Medulla oblongata (tissue), 1 donor: ENCODE data around the gene TMEM125.

Source experiments
- DNase-seq: peaks from one replicate; pipeline ENCODE4 v3.0.0-alpha.2; 2015; ENCODE audit errors: extremely low spot score

Gene TMEM125

DNA sequence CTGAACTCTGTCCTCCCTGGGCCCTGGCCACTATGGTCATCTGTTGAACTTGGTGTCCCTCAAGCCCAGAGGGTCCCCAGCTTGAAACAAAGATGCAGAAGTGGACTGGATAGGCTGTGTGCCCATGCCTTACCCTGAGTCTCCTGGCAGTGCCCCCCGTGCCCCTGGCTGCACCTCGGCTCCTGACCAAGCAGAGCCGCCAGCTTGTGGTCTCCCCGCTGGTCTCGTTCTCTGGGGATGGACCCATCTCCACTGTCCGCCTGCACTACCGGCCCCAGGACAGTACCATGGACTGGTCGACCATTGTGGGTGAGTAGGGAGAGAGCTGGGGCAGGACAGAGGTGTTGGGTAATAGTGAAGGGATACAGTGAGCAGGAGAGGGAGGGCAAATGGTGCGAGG is 41.7 kb downstream of the TMEM125 start:
- DNase-seq = no peak

DNA sequence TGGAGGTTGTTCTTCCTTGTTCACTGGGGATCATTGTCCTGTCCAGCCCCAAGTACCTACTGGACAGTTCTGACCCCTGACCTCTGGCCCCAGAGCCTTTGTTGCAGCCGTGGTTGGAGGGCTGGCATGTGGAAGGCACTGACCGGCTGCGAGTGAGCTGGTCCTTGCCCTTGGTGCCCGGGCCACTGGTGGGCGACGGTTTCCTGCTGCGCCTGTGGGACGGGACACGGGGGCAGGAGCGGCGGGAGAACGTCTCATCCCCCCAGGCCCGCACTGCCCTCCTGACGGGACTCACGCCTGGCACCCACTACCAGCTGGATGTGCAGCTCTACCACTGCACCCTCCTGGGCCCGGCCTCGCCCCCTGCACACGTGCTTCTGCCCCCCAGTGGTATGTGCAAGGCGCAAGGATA is 42.4 kb downstream of the TMEM125 start:
- DNase-seq = no peak

DNA sequence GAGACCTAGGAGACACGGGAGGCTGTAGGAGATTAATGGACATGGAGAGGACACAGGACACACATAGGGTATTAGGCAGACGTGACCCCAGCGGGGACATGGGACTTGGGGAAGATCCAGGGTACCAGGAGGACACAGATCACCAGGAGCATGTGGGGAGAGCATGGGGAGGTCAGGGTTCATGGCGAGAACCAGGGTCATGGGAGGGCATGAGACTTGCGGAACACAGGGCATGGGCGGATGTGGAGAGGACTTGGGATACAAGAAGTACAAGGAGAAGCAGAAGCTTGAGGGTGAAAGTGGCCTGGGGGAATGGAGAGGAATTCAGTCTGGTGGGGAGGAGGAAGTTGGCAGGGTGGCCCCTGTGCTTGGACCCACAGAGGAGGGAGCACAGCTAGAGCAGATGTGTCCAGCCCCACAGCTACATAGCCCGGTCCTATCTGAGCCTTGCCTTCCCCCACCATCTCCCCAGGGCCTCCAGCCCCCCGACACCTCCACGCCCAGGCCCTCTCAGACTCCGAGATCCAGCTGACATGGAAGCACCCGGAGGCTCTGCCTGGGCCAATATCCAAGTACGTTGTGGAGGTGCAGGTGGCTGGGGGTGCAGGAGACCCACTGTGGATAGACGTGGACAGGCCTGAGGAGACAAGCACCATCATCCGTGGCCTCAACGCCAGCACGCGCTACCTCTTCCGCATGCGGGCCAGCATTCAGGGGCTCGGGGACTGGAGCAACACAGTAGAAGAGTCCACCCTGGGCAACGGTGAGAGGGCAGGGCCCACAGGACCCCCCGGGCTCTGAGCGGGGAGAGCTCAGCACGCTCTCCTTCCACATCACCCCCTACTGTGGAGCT is 43.1 kb downstream of the TMEM125 start:
- DNase-seq = no peak

DNA sequence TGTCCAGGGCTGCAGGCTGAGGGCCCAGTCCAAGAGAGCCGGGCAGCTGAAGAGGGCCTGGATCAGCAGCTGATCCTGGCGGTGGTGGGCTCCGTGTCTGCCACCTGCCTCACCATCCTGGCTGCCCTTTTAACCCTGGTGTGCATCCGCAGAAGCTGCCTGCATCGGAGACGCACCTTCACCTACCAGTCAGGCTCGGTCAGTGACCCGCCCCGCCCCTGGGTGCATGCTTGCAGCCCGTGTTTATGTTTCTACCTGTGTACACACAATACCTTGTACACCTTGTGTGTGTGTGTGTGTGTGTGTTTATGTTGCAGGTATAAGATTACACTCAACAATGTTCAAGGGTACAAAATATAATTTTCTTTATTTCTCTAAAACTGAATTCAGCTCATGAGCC is 44.0 kb downstream of the TMEM125 start:
- DNase-seq = no peak

DNA sequence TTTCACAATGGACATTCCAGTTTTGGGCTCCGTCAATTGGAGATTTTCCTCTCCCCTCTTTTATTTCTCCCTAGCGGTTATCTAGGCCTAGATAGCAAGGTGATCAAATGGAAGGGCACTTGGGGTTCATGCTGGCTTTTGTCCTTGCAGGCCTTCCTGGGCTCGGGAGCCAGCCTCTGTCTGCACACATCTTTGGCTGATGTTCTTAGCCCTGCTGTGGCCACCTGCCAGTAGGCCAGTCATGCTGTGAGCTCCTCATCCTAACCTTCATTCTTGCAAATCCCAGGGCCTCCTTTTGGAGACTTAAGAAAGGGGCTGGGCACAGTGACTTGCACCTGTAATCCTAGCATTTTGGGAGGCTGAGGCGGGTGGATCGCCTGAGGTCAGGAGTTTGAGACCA is 44.5 kb downstream of the TMEM125 start:
- no peak for DNase-seq

DNA sequence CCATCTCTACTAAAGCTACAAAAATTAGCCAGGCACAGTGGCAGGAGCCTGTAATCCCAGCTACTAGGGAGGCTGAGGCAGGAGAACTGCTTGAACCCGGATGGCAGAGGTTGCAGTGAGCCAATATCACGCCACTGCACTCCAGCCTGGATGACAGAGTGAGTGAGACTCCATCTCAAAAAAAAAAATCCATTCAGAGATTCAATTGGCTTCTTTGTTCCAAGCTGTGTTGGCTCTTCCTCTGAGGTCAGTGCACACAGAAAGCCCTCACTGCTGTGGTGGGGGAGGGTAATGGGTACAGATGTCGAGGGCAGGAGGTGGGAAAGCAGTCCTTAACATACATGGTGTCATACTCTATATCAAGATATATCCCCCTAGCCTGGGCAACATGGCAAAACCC is 45.7 kb downstream of the TMEM125 start:
- DNase-seq = peak; percentile 78

DNA sequence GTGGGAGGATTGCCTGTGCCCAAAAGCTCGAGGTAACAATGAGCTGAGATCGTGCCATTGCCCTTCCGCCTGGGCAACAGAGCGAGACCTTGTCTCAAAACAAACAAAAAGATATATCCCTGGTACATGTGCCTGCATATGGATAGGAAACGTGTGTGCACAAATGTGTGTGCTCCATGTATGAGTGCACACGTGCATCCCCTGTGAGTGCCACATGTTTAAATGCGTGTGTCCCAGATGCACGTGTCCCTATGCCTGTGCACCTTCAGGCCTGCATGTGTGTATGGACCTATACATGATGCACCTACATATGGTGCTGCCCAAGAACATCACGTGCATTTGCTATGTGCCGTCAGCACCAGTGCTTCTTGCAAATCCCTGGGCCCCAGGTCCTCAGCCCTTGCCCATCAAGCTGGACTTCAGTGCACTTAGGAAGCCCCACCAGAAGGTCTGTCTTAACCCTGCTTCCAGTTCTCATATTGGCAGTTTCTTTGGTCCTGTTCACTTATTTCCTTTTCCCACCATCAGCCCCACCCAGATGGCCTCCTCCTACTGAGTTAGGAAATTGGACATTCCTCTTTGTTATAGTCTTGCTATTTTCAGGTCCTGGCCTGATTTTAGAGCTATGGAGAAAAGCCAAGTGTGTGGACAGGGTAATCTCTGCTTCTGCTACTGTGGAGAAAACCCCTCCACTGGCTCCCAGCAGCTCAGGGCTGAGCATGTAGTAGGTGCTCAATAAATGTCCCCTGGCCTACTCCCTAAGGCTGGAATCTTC is 46.4 kb downstream of the TMEM125 start:
- DNase-seq = no peak

DNA sequence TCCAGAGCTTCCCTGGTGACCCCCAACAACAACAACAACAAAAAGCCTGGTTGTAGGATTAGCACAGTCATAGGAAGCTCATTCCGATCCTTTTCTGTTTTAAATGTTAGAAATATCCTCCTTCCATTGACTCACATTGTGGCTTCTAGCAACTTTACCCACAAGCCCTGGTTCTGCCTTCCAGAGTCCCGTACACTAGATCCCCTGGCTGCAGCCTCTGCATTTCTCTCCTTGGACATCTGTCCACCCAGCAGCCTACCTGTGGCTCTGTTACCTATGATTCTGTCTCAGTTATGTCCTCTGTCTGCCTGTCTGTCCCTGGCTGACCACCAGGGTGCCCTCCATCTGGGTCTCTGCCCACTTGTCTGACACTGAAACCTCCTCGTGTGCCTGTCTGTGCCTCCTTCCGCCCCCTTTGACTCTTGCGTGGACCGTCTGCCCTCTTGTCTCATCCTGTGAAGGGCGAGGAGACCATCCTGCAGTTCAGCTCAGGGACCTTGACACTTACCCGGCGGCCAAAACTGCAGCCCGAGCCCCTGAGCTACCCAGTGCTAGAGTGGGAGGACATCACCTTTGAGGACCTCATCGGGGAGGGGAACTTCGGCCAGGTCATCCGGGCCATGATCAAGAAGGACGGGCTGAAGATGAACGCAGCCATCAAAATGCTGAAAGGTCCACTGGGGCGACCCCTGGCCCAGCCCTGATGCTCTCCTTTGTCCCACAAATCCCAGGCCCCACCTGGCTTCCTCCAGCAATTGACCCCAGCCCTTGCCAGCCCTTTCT is 47.1 kb downstream of the TMEM125 start:
- no peak for DNase-seq

DNA sequence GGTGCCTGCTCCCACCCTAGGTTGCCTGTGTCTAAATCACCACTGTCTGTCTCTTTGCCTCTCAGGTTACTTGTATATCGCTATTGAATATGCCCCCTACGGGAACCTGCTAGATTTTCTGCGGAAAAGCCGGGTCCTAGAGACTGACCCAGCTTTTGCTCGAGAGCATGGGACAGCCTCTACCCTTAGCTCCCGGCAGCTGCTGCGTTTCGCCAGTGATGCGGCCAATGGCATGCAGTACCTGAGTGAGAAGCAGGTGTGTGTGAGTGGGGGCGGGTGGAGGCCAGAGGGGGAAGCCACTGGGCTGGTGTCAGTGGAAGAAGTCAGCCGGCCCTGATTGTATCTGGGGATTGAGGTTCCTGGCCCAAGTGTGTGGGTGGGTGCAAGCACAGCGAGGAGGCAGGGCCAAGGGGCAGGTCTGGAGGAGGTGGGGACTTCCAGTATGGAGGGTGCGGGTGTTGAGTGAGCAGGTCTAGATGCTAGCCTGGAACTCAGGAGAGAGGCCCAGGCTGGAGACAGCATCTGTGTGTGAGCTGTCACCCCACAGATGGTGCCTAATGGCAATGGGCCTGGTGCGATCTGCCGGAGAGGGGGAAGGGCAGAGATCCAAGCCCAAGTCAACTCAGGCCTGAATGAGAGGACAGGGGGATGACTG is 48.2 kb downstream of the TMEM125 start:
- peak; percentile 74 for DNase-seq

DNA sequence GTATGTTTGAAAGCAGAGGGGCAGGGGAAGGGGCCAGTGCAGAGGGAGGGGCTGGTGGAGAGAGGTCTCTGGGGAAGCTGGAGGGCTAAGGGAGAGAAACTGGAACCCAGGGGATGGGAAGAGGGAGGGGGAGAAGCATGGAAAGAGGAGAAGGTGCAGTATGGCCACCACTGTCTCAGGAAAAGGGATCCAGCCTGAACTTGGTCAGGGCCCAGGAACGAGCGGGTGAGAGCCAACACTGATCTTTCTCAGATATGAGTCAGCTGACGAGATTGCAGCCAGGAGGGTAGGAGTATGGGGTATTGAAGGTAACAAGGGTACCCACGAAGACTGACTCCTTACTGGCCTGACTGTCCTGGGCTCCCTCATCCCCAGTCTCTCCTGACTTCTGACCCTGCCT is 49.0 kb downstream of the TMEM125 start:
- no peak for DNase-seq

DNA sequence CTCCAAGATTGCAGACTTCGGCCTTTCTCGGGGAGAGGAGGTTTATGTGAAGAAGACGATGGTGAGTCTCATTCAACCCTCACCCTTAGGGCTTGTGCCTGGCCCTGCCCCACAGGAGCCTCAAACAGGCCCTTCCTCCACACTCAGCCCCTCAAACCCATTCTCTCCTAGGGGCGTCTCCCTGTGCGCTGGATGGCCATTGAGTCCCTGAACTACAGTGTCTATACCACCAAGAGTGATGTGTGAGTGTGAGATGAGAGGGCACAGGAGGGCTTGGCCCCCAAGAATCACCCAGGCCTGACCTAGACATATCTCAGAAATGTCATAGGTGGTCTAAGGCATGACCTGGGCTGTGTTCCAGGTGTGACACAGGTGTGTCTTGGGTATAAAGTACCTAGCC is 49.5 kb downstream of the TMEM125 start:
- DNase-seq = no peak

DNA sequence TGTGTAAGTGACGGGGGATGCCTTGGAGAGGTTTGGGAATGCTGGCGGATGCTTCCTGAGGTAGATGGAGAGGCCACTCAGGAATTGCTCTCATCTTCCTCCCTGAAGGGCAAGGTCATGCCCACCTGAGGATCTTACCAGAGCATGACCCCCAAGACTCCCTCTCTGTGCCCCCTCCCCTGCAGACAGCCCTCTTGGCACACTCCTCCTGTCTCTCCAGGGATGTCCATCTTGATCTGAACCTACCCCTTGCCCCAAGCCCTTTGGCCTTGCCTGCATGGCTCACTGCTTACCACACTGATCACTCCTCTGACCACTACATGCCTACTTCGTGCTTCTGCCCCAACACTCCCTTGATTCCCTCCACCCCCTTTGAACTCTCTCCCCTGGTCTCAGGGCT is 50.0 kb downstream of the TMEM125 start:
- no peak for DNase-seq

DNA sequence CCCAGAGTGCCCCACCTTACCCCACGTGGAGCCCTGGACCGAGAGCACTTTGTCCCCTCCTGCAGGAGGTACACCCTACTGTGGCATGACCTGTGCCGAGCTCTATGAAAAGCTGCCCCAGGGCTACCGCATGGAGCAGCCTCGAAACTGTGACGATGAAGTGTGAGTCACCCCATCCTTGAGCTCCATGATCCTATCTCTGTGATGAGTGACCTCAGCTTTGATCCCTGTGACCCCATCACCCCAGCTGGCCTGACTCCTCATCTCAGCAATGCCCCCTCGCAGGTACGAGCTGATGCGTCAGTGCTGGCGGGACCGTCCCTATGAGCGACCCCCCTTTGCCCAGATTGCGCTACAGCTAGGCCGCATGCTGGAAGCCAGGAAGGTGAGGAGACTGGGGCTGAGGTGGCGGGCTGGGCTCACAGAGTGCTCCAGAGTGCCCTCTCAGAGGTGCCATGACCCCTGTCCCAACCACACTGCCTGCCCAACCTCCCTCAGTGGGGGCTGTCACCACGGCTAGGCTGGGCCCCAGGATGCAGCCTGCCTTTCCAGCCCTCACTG is 51.6 kb downstream of the TMEM125 start:
- no peak for DNase-seq

DNA sequence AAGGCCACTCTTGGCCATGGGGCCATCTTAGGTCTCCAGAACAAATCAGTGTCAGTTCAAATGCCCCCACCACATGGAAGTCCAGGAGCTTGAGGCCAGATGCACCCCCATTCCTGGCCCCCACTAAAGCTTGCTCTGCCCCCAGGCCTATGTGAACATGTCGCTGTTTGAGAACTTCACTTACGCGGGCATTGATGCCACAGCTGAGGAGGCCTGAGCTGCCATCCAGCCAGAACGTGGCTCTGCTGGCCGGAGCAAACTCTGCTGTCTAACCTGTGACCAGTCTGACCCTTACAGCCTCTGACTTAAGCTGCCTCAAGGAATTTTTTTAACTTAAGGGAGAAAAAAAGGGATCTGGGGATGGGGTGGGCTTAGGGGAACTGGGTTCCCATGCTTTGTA is 52.7 kb downstream of the TMEM125 start:
- no peak for DNase-seq
